NCI-H510A treated with DMSO at 0.1 percent for 48 hours (cell line): Measurements from ENCODE around the gene JAKMIP1.

ENCODE experiments used
- DNase-seq: peaks from one replicate; lab custom pipeline; 2025; lab: John Stamatoyannopoulos, UW

The JAKMIP1 gene

DNA sequence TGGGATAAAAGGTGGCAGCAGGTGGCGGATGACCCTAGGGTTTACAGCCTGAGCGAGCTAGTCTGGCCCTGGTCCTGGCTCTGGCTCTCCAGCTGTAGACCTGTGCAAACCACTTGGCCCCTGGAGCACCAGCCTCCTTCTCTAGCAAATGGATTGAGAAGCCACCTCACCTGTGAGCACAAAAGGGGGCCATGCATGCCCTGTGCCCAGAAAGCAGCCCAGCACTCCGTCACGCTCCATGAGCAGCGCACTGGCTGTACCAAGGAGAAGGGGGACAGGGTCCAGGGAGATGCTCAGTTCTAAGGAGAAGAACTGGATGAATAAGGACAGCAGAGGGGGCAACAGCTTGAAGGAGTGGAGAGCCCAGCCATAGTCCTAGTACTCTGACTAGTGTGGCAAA, 135.2 kb downstream of the JAKMIP1 start:
- DNase-seq, result no peak

DNA sequence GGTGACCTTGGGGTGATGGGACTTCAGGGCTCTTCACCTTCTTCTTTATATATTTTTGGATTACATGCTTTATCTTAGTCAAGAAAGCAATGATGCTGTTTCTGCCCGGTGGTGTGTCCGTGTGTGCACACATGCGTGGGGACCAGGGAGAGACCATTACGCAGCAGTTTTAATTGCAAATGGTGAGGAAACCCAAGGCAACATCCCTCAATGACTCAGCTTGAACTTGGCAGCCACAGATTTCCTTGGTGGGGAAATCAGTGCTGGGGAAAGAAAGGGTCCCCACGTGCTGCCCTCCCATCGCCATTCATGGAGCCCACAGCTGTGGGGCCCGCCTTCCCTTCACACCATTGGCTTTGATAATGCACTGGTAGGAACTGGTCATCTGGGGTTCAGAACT, 136.0 kb downstream of the JAKMIP1 start:
- no peak for DNase-seq

- no peak for DNase-seq
Observed at GRCh38 chr4:6063684-6064083, 136.7 kb downstream of the JAKMIP1 start.

- DNase-seq, result no peak
Observed at GRCh38 chr4:6062133-6062532, 138.2 kb downstream of the JAKMIP1 start.

DNA sequence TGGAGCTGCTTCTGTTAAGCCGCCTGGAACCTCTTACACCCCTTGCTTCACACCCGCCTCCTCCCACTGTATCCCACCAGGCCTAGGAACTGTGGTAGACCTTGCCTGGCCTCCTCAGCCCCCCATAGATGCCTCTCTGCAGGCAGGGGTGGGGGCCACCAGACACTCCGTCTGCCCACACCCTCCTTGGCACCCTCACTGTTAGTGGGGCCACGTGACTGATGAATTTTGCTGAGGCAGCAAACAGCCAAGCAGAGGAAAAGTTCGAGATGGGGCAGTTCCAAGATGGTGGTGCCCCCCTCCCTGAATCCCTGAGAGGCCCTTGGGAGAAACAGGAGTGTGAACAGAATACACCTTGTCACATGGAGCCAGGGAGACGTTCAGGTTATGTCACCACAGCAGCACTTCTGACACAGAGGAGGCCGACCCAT, 141.0 kb downstream of the JAKMIP1 start:
- no peak for DNase-seq

DNA sequence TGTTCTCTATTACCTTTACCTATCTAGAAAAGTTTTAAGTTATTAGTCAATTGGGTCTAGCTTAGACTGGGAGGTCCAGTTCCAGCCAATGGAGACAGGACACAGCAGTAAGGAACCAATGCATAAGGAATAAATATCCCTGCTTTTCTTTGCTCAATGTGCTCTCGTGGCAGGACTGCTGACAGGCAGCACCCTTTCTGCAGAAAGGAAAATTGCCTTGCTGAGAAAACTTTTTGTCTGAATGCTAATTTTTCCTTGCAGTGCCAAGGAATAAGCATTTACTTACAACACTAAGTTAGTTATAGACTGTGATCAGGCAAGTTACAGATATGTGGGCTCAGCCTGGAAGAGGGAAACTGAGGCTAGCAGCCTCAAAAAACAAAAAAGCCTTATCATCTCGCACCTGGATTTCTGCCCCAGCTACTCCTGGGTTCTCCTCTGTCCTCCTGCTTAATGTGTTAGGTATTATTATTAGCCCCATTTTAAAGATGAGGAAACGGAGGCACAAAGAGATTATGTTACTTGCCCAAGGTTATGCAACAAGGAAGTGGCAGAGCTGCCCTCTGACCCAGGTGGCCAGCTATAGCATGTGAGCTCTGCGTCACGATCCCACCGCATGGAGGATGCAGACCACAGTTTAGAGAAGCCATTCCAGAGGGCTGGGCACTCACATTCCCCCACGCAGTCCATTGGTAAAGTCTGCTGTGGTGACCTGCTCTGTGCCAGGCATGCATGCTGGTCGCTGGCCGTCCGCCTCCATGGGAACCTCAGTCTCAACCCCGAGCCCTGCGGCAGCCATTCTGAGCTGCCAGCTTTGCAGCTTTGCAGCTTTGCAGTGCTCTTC, 141.6 kb downstream of the JAKMIP1 start:
- no peak for DNase-seq

DNA sequence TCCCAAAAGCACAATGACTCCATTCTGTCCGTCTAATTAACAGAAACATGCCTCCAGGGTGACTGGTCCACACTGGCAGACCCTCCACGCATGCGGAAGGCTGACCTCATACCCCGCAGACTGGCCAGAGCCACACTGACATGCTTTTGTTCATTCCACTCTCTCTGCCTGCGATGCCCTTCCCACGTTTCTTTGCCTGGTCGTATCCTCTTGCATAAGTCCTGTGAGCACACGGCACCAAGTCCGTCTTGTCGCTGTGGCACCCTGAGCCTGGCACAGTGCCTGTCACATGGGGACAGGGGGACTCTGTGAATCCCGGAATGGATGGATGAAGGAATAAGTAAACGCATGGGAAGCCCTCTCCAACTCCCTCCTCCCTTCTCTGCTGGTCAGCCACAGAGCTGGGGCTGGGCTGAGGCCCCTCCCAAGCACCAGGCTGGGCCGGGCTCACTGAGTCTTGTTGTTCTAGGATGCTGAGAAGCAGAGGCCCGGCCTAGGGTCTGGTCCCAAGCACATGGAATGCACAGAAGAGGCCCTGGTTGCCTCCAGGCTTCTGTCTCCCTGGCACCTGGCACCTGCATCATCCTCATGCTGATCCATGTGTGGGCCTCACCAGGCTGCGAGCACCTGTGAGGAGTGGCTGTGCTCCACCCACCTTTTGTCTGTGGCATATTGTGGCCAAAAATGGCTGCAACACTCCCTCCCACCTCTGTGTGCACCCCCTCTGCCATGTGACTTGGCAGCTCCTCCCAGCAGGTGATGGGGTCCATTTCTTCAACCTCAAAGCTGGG, 143.2 kb downstream of the JAKMIP1 start:
- no peak for DNase-seq

DNA sequence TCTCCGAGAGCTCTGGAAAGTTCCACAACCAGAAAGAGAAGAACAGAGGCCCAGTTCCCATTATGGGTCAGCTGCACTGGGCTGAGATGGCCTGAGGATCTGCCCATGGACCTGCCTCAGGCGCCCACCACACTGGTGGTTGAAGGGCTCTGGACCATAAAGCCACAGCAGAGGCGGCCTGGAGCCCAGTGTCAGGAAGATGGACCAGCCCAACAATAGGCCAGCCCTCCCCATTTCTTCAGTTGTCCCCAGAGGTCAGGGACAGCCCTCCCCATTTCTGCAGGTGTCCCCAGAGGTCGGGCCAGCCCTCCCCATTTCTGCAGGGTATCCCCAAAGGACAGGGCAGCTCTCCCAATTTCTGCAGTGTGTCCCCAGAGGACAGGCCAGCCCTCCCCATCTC, 144.9 kb downstream of the JAKMIP1 start:
- no peak for DNase-seq

GRCh38 chr4:6055030-6055429, 145.3 kb downstream of the JAKMIP1 start:
- no peak for DNase-seq

DNA sequence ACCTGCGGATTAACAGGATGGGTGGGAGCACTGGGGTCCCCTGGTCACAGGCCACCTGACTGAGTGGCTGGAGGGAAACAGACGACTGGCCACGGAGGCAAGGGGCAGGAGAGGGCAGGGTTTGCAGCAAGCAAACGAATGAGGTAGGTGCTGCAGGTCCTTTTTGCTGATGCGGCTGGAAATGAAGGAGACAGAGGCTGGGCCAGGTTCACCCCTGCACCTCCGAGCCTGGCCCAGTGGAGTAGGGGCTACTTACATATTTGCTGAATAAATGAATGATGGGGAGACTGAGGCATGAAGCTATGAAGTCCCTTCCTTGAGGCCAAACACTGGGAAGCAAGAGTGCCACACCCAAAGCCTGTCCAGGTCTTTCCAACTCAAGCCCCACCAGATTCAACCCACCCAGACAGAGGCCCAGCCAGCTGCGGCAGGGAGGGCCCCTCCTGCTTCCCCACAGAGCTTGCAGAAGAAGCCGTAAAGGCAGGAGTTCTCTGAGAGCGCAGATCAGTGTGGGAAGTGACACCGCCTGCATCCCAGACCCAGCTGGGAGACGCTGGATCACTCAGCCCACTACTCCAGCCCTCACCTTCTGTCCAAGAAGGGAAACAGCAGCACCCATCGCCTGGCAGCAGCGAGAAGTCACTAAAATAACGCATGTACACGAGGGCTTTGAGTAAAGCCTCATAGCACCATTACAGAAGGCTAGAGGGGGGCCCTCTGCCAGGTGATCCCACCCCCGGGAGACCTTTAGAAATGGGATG, 146.0 kb downstream of the JAKMIP1 start:
- DNase-seq, result no peak

DNA sequence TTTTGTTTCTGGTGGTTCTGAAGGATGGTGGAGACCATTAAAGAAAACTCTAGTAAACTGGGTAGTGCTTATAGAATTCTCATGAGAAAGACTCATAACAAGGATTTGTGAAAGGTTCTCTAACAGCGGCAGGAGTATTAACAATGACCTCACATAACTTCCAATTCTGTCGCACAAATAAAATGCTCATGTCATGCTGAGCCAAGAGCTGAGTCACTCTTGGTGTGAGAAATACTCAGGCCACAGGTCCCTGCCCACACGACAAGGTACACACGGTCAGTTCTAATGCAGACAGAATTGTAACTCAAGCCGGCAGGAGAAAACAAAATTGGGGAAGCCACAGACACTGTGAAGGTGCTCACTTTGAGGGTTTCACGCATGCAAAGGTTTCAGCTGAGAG, 147.7 kb downstream of the JAKMIP1 start:
- DNase-seq, result no peak

- no peak for DNase-seq
Observed at GRCh38 chr4:6050551-6050950, 149.8 kb downstream of the JAKMIP1 start.

- DNase-seq, result no peak
Observed at GRCh38 chr4:6049985-6050384, 150.4 kb downstream of the JAKMIP1 start.

GRCh38 chr4:6049278-6049677, 151.1 kb downstream of the JAKMIP1 start:
- DNase-seq, result no peak

DNA sequence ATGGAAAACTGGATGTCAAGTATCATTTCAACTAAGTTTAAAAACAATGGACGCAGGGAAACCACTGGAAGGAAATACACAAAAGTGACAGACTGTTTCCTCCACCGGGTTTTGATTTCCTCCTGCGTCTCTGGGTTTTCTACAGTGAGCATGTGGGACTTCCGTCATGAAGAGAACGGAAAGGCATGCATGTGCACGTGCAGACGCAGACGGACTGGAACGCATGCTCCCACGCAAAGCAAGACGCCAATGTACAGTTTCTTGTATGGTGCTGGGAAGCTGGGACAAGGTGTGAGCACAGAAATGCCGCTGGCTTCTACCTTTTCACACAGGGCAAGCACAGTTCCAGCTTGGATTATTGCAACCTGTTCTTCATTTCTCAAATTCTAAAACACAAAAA, 151.8 kb downstream of the JAKMIP1 start:
- no peak for DNase-seq

DNA sequence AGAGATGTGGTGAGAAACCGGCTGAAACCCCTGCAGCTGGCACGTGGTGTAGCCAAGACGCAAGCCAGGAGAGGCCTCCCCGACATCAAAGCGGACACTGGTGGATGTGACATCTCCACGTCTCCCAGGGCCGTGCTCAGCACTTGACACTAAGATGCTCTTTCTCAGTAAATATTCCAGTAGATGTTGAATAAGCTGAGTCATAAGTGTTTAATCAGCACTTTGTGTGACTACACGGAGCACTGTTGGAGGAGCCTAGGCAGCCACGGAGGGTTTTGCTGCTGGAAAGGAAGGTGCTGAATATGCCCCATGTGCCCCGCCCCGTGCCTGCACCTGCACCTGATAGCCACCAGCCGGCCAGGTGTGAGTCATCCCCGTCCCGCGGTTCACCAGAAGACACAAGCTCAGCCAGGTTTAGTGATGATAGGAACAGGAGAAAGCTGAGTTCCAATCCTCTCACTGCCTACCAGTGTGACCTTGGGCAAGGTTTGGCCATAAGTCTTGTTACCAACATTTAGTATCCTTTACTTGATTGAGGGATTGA, 153.1 kb downstream of the JAKMIP1 start:
- no peak for DNase-seq

DNA sequence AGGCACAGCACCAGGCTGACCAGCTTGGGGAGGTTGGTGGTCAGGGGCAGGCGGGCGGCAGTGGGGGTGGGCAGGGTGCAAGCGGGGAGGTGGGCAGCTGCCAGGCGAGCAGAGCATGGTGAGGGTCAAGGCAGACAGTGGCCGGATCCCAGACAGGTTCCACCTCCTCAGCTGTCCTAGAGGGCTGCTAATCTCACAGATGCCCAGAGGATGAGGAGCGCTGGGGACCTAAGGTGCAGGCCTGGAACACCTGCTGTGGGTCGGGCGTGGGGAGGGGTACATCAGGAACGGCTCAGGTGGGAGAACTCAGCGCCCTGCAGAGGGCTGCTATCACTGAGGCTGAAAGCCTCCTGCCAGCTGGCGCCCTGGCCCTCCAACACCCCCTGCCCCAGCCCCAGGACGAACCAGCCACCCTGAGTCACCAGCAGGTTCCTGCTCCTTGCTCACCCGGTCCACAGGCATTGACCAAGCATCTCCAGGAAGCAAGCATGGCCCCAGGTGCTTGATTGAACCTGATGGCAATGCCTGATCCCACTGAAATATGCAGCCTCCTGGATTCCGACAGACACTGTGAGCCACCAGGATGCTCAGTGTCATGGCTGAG, 153.7 kb downstream of the JAKMIP1 start:
- no peak for DNase-seq

DNA sequence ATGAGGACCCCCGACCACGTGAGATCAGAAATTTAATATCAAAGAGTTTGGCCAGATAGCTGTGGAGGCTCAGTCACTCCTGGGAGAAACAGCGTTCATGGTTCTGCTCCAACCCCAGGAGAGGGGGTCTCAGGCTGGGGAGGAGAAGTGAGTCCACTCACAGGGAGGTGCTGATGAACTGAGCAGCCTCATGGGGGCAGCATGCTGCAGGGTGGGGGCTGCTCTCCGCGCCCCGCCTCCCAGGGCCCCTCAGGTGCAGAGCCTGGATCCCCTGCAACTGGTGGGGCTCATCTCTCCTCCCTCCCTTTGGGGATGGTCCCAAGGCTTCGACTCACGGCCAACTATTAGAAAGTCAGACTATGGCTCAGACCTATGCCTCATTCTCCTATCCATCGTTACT, 155.5 kb downstream of the JAKMIP1 start:
- DNase-seq, result no peak

DNA sequence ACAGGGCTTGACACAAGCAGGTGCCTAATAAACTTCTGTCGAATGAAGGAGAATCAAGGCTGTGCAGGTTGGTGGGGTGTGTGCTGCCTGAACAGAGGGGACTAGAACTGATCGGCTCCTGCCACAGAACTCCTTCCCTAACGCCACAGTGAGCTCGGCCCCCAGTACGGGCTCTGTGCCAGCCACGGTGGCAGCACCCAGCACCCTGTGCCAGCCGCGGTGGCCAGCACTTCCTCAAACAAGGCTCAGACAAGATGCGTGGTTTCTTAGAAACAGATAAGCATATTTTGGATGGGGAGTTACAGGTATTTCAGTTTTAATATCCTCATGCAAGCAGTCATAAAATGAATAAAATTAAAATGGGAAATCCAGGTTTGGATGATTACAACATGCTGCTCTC, 156.1 kb downstream of the JAKMIP1 start:
- DNase-seq, result no peak

- no peak for DNase-seq
Observed at GRCh38 chr4:6043843-6044242, 156.5 kb downstream of the JAKMIP1 start.

DNA sequence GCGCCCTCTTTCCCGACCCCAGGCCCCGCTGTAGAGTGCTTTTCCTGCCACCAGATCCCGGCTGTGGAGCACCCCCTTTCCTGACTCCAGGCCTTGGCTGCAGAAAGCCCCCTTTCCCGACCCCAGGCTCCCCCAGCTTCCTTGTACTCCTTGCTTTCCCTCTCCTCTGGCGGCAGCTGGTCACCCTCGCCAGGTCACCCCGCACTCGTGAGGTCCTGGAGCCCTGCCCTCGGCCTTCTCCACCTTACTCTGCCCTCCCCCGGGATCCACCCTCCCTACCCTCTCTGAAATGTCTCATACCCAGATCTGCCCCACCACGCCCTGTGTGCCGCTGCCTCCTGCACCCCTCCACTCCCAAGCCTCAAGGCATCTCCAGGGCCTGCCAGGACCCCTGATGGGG, 157.2 kb downstream of the JAKMIP1 start:
- no peak for DNase-seq
